ENCODE measurements around the gene LELP1.

LELP1 gene

GRCh38 chr1:153229076-153229829, 26.0 kb downstream of the LELP1 start:
- peak in 1 of 3 experiments; percentile 11 for DNase-seq (ENCODE audit: low read depth in 3 of 3)

GRCh38 chr1:153231363-153231762, 28.1 kb downstream of the LELP1 start:
- DNase-seq (ENCODE audit: low read depth in 3 of 3) = no peak

- DNase-seq (ENCODE audit: low read depth in 3 of 3) = no peak
Observed at GRCh38 chr1:153231785-153232184, 28.6 kb downstream of the LELP1 start.

GRCh38 chr1:153232553-153232952, 29.3 kb downstream of the LELP1 start:
- no peak for DNase-seq (ENCODE audit: low read depth in 3 of 3)

- DNase-seq (ENCODE audit: low read depth in 3 of 3) = no peak
Observed at GRCh38 chr1:153233448-153233847, 30.2 kb downstream of the LELP1 start.

- DNase-seq (ENCODE audit: low read depth in 3 of 3) = no peak
Observed at GRCh38 chr1:153238527-153238926, 35.3 kb downstream of the LELP1 start.

GRCh38 chr1:153242160-153242559, 38.9 kb downstream of the LELP1 start:
- DNase-seq (ENCODE audit: low read depth in 3 of 3) = no peak

- DNase-seq (ENCODE audit: low read depth in 3 of 3) = no peak
Observed at GRCh38 chr1:153245466-153245865, 42.2 kb downstream of the LELP1 start.

- DNase-seq (ENCODE audit: low read depth in 3 of 3) = no peak
Observed at GRCh38 chr1:153246018-153246417, 42.8 kb downstream of the LELP1 start.

- DNase-seq (ENCODE audit: low read depth in 3 of 3) = no peak
Observed at GRCh38 chr1:153246825-153247224, 43.6 kb downstream of the LELP1 start.

- no peak for DNase-seq (ENCODE audit: low read depth in 3 of 3)
Observed at GRCh38 chr1:153248176-153248879, 45.1 kb downstream of the LELP1 start.

GRCh38 chr1:153250166-153250565, 46.9 kb downstream of the LELP1 start:
- no peak for DNase-seq (ENCODE audit: low read depth in 3 of 3)

- DNase-seq (ENCODE audit: low read depth in 3 of 3) = no peak
Observed at GRCh38 chr1:153251087-153251486, 47.9 kb downstream of the LELP1 start.

- no peak for DNase-seq (ENCODE audit: low read depth in 3 of 3)
Observed at GRCh38 chr1:153251562-153251961, 48.3 kb downstream of the LELP1 start.

GRCh38 chr1:153251988-153252387, 48.8 kb downstream of the LELP1 start:
- no peak for DNase-seq (ENCODE audit: low read depth in 3 of 3)

- no peak for DNase-seq (ENCODE audit: low read depth in 3 of 3)
Observed at GRCh38 chr1:153253076-153253475, 49.8 kb downstream of the LELP1 start.

- no peak for DNase-seq (ENCODE audit: low read depth in 3 of 3)
Observed at GRCh38 chr1:153253693-153254092, 50.5 kb downstream of the LELP1 start.

All from stimulated activated CD4-positive, alpha-beta T cell treated with anti-CD3 and anti-CD28 coated beads, TNF-alpha, amount 100 ng/mL, for 24 hours (primary cell).